Mucosa of rectum (tissue), 2 donors: ENCODE measurements around the gene PTTG1IP.

Source experiments
- H3K27ac ChIP-seq, 2 donors: one replicate each; pipeline ENCODE4 v1.7.0; 2013; ENCODE audit warnings: inconsistent platforms in 2 of 2, low read depth in 2 of 2, low read length in 2 of 2
- H3K27me3 ChIP-seq, 2 donors: one replicate each; pipeline ENCODE4 v1.7.0; 2013; ENCODE audit warnings: low read length in 2 of 2; ENCODE audit not compliant: control insufficient read depth in 2 of 2, insufficient read depth in 2 of 2
- H3K36me3 ChIP-seq, 2 donors: one replicate each; pipeline ENCODE4 v1.7.0; 2013; ENCODE audit warnings: low read length in 2 of 2; ENCODE audit not compliant: control insufficient read depth in 2 of 2, insufficient read depth in 2 of 2
- H3K4me1 ChIP-seq, 2 donors: one replicate each; pipeline ENCODE4 v1.7.0; 2013; ENCODE audit warnings: low read length in 2 of 2, mild to moderate bottlenecking in 1 of 2; ENCODE audit not compliant: control insufficient read depth in 2 of 2, insufficient read depth in 2 of 2
- H3K4me3 ChIP-seq, 2 donors: one replicate each; pipeline ENCODE4 v1.7.0; 2013; ENCODE audit warnings: low read length in 2 of 2
- H3K9ac ChIP-seq, 2 donors: one replicate each; pipeline ENCODE4 v1.7.0; 2013; ENCODE audit warnings: low read length in 2 of 2, low read depth in 1 of 2, mild to moderate bottlenecking in 1 of 2
- H3K9me3 ChIP-seq, 2 donors: one replicate each; pipeline ENCODE4 v1.7.0; 2013; ENCODE audit warnings: low read length in 2 of 2; ENCODE audit not compliant: control insufficient read depth in 2 of 2
- donor health status: healthy.
- donor health status: Normal muscosa, but diverticular disease.

PTTG1IP gene

DNA sequence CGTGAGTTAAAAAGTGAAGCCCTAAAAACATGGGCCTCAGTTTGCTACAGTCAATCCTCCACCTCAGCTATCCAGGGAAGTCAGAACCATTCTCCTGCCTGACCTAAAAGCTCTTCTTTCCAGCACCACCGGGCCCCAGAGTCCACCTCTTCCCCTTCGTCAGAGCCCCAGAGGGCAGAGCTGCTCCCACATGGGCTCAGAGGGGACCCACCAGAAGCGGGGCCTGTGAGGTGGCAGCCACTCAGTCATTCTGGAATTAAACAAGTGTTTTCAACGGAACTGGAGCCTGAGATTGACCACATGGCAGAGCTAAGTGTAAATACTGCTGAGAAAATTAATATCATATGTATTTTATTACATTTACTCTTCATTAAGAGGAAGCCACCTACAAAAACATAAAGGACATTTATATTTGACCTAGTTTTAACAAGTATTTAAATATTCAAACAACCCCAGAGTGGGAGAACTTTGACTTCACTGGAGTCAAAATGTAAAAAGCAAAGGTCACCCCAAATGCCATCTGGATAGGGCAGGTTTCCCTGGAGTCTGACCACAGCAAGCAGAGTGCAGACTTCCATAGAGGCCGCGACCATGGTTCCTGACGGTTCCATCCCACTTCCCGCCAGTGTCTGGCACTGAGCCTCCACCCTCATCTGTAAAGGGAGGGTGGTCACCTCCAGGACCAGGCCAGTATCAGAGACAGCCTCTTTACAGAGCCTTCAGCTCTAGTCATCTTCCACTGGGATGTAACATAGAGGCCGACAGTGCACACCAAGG lies 57.5 kb downstream of the PTTG1IP start:
- Histone ChIP-seq H3K9me3 (no peaks in the 10 kb centered on the region), H3K4me3 (no peak overlapping the region), H3K36me3 (peaks cover 9 to 10% of the 10 kb centered on the region in 2 donors), H3K4me1 (peaks cover 7 to 8% of the 10 kb centered on the region in 2 donors), H3K27me3 (no peaks in the 10 kb centered on the region), H3K27ac (no peak overlapping the region), H3K9ac (no peak overlapping the region)

DNA sequence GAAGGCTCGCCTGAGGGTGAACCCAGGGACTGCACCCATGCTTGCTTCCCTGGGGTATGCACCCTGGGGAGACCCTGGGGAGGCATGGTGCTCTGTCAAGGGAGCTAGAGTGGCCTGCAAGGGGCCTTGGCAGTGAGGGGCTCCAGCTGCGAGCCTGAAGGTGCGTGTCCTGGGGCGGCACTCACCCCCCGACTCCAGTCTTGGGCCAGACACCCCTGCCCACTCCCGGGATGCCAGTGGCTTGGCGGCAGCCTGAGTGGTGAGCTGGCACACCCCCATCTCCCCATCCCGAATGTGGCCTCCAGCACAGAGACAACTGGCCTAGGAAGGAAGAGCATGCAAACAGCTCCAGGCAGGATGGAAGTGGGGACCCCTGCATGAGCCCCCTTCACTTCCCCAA lies 58.3 kb downstream of the PTTG1IP start:
- no peak overlapping the region for H3K27ac ChIP-seq
- no peak overlapping the region for H3K9ac ChIP-seq
- H3K9me3 ChIP-seq, result no peaks in the 10 kb centered on the region
- H3K27me3 ChIP-seq, result no peaks in the 10 kb centered on the region
- peaks cover 7 to 8% of the 10 kb centered on the region in 2 donors for H3K4me1 ChIP-seq
- H3K36me3 ChIP-seq, result peaks cover 12 to 16% of the 10 kb centered on the region in 2 donors
- H3K4me3 ChIP-seq, result no peak overlapping the region

DNA sequence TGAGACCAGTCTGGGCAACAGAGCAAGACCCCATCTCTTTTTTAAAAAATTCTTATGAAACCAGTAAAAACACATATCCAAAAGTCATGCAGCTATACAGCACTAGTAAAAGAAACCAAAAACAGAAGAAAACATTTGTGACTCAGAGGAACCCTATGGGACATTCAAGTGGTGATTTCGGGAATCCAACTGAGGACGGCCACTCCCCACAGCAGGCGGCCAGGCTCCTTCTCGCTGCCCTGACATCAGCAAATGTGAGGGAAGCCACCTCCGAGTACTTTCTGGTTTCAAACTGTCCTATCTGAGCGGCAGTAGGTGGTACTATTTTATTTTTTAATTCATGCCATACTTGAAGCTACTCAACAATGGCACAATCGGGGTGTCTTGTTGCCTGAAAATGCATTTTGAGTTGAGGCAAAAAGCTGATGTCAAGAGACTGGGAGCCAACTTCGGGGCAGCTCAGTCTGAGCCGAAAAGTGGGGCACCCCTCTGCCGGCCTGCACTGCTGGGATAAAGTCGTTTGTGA lies 58.9 kb downstream of the PTTG1IP start:
- Histone ChIP-seq H3K4me3 (no peak overlapping the region), H3K27me3 (no peaks in the 10 kb centered on the region), H3K9me3 (no peaks in the 10 kb centered on the region), H3K36me3 (peaks cover 17 to 22% of the 10 kb centered on the region in 2 donors), H3K4me1 (peaks cover 7 to 8% of the 10 kb centered on the region in 2 donors), H3K27ac (no peak overlapping the region), H3K9ac (no peak overlapping the region)

DNA sequence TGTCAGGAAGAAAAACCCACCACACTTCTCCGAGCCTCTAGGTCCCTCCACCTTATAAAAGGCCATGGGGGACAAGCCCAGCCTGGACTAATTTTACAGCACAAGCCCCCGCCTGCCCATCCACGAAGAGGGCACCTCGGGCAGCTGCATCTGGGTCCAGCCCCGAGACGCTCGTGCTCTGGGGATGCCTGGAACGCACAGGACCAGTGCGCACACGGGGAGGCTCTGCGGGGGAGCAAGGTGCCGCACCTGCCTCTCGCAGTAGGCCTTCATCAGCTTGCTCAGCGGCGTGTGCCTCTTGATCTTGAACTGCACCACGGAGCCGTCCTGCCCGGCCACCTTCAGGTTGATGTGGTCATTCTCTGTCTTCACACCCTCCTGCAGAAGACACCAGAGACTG lies 59.8 kb downstream of the PTTG1IP start:
- H3K9me3 ChIP-seq, result no peaks in the 10 kb centered on the region
- H3K9ac ChIP-seq, result no peak overlapping the region
- peaks cover 7 to 8% of the 10 kb centered on the region in 2 donors for H3K4me1 ChIP-seq
- peaks cover 19 to 29% of the 10 kb centered on the region in 2 donors for H3K36me3 ChIP-seq
- H3K27ac ChIP-seq, result no peak overlapping the region
- no peak overlapping the region for H3K4me3 ChIP-seq
- H3K27me3 ChIP-seq, result no peaks in the 10 kb centered on the region

DNA sequence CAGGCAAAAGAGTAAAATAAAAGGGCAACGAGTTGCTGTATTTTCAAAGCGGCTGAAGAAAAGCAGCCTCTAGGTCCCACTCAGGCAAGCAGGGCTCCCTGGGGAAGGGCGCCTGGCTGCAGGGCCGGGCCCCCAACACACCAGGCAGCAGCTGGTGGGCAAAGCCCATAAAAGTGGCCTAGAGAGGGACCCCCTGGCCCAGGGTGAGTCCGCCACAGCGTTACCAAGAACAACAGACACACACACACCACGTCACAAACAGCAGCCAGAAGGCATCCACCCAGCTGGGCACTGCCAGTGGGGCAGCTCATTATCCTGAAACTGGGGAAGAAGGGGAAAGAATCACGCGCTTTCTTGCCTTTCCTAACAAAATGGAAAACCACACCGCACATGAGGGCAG lies 60.3 kb downstream of the PTTG1IP start:
- peaks cover 5 to 7% of the 10 kb centered on the region in 2 donors for H3K4me1 ChIP-seq
- no peaks in the 10 kb centered on the region for H3K27me3 ChIP-seq
- H3K36me3 ChIP-seq, result peaks cover 19 to 33% of the 10 kb centered on the region in 2 donors
- H3K4me3 ChIP-seq, result no peak overlapping the region
- no peaks in the 10 kb centered on the region for H3K9me3 ChIP-seq
- H3K9ac ChIP-seq, result no peak overlapping the region
- no peak overlapping the region for H3K27ac ChIP-seq

DNA sequence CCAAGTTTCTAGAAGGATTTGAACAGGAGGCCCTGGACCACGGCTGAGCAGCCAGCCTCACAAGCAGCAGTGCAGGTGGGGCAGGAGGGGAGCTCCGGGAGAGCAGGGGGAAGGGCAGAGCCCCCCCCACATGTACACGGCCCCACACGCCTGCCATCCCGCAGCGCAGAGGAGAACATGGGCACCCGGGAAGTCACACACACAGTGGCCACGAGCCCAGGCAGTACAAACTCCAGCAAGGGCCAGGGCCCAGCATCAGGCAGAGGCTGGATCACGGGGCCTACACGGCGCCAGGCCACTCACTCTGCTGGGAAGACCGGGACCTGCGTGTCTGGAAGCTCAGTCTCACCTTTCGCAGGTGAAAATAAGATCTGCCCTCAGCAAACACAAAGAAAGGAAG lies 60.9 kb downstream of the PTTG1IP start:
- Histone ChIP-seq H3K4me3 (no peak overlapping the region), H3K9me3 (no peaks in the 10 kb centered on the region), H3K4me1 (peaks cover 5 to 7% of the 10 kb centered on the region in 2 donors), H3K27me3 (no peaks in the 10 kb centered on the region), H3K36me3 (peaks cover 21 to 33% of the 10 kb centered on the region in 2 donors), H3K27ac (no peak overlapping the region), H3K9ac (no peak overlapping the region)

DNA sequence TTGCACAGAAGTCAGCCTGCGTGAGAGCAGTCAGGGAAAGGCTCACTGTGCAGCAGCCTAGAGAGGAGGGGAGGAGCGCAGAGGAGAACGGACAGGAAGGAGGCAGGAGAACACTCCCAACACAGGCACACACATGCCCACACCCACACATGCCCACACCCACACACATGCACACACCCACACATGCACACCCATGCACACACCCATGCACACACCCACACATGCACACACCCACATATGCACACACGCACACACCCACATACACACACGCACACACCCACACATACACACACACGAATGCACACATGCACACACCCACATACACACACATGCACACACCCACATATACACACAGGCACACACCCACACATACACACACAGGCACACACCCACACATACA lies 62.7 kb downstream of the PTTG1IP start:
- H3K27me3 ChIP-seq, result no peaks in the 10 kb centered on the region
- H3K9me3 ChIP-seq, result no peaks in the 10 kb centered on the region
- H3K4me1 ChIP-seq, result no peaks in the 10 kb centered on the region
- H3K9ac ChIP-seq, result no peak overlapping the region
- H3K27ac ChIP-seq, result no peak overlapping the region
- no peak overlapping the region for H3K4me3 ChIP-seq
- peaks cover 33 to 50% of the 10 kb centered on the region in 2 donors for H3K36me3 ChIP-seq

DNA sequence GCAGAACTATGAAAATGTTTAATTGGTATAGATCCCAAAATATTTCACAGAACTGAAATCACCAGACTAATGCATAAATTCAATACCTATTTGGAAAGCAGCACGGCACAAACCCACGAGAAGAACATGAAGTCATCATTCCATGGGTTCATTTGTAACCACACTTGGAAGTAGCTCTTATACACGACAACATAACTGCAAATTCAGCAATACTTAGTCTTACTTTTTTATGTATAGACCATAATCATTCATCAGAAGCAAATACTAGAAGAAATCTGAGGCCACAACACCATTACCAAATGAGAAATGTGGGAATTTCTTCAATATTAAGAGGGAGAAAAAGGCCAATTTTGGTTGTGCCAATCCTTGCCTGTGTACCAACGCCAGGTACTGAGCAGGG lies 67.6 kb downstream of the PTTG1IP start:
- H3K27me3 ChIP-seq, result no peaks in the 10 kb centered on the region
- H3K36me3 ChIP-seq, result peaks cover 35 to 50% of the 10 kb centered on the region in 2 donors
- peaks cover 10 to 12% of the 10 kb centered on the region in 2 donors for H3K4me1 ChIP-seq

DNA sequence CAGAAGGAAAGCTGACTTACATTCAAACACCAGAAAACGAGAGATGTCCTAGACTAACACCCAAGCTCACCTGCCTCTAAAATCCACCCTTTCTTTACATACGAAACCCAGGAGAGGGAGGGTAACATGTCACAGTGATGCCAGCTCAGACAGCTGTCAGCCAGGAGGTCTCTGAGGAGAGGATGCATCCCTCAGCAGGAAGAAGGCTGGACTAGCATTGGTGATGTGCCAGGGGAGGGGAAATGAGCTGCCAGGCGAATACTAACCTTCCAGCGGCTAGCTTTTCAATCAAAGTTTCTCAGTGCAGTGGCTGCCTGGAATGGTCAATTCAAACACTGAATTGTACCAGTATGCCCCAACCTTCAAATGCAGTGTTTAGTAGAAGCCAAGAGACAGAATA lies 68.3 kb downstream of the PTTG1IP start:
- no peak overlapping the region for H3K4me3 ChIP-seq
- H3K9ac ChIP-seq, result no peak overlapping the region
- H3K27me3 ChIP-seq, result no peaks in the 10 kb centered on the region
- H3K27ac ChIP-seq, result no peak overlapping the region
- H3K36me3 ChIP-seq, result peaks cover 33 to 45% of the 10 kb centered on the region in 2 donors
- no peaks in the 10 kb centered on the region for H3K9me3 ChIP-seq
- peaks cover 17 to 19% of the 10 kb centered on the region in 2 donors for H3K4me1 ChIP-seq

More for the DNA sequence above, 67.6 kb downstream of the PTTG1IP start:
- H3K9ac ChIP-seq, result no peak overlapping the region
- no peak overlapping the region for H3K4me3 ChIP-seq
- H3K27ac ChIP-seq, result no peak overlapping the region
- no peaks in the 10 kb centered on the region for H3K9me3 ChIP-seq

DNA sequence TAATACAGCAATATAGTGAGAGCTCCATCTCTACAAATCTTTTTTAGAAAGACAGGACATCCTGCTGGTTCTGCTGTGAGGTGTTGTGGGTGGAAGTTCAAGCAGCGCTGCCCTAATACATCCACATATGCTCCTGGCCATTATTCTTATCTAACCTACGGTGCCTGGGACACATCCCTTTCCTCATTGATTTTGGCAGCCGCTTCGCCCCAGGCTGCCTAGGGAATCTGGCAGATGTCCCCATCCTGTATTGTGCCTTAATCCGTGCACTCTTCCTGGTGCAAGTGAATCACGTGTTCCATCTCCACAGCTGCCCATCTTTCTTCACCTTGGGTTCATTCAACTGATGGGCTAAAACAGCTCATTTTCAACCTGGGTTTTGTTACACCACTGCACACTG lies 68.7 kb downstream of the PTTG1IP start:
- Histone ChIP-seq H3K9ac (no peak overlapping the region), H3K27ac (no peak overlapping the region), H3K36me3 (peaks cover 28 to 41% of the 10 kb centered on the region in 2 donors), H3K4me3 (no peak overlapping the region), H3K9me3 (no peaks in the 10 kb centered on the region), H3K27me3 (no peaks in the 10 kb centered on the region), H3K4me1 (peaks cover 21% of the 10 kb centered on the region in 2 donors)
